C1 segment of cervical spinal cord (tissue), 14 donors: ENCODE data around the gene LYSMD4.

Experiments used
- DNase-seq, 14 donors: peaks; one replicate each; lab custom pipeline; 2025; lab: John Stamatoyannopoulos, UW

The LYSMD4 gene

GRCh38 chr15:99731336-99732123 is 1.7 kb downstream of the LYSMD4 start:
- no peak for DNase-seq

GRCh38 chr15:99729920-99730319 is 3.3 kb downstream of the LYSMD4 start:
- peak in 5 of 14 donors; percentile 14 to 29 (median 16) for DNase-seq

- no peak for DNase-seq
These were observed 3.9 kb downstream of the LYSMD4 start for GRCh38 chr15:99729327-99729726.

- no peak for DNase-seq
These were observed 4.3 kb downstream of the LYSMD4 start for GRCh38 chr15:99728916-99729315.

DNA sequence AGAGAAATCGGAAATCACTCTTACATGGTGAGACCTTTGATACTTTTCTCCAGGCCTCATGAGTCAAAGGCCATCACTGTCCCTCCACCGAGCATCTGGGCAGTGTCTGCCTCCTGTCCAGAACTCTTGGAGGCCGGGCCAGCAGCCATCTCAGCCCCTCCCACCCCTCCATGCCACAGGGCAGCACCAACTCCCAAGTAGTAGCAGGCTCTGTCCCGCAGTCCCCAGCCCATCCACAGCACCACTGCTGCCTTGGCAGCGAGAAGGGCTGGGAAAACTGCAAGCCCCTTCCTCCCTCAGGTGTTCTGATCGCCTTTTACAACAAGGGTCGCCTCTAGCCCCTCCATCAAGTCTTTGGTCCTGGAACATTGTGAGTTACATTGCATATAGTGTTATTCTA is 5.5 kb downstream of the LYSMD4 start:
- DNase-seq: no peak

GRCh38 chr15:99727330-99727729 is 5.9 kb downstream of the LYSMD4 start:
- no peak for DNase-seq

DNA sequence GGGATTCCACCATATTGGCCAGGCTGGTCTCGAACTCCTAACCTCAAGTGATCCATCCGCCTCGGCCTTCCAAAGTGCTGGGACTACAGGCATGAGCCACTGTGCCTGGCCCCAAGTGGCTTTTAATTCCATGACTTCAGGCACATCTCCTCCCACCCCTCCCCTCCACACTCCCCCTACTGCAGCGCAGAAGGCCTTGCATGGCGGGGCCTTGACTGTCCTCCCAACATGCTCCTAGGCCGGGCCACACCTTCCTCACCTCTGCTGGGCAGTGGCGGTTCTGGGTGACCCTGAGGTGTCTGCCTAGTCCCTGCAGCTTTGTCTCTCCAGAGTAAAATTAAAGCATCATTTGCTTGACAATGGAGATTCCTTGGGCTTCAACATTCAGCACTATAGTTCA is 6.9 kb downstream of the LYSMD4 start:
- DNase-seq: no peak

GRCh38 chr15:99722406-99722805 is 10.8 kb downstream of the LYSMD4 start:
- DNase-seq: no peak

GRCh38 chr15:99721896-99722295 is 11.3 kb downstream of the LYSMD4 start:
- DNase-seq: no peak

GRCh38 chr15:99721104-99721778 is 12.0 kb downstream of the LYSMD4 start:
- DNase-seq: no peak

DNA sequence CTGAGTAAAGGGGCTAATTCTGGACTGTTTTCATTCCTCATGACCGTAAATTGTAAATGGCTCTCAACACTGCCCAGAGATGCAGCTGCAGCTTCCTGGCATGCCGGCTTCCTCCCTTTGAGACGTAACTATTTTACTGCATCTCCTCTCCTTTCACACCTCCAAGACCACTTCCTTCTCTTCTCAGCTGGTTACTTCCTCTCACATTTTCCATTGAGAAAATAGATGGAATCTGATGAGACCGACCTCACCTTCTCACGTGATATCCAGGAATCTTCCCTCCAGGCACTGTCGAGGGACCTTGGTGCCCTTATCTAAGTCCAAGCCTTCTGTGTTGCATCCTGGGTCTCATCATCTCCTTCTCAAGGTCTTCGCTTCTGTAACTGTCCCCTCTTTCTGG is 12.7 kb downstream of the LYSMD4 start:
- no peak for DNase-seq

DNA sequence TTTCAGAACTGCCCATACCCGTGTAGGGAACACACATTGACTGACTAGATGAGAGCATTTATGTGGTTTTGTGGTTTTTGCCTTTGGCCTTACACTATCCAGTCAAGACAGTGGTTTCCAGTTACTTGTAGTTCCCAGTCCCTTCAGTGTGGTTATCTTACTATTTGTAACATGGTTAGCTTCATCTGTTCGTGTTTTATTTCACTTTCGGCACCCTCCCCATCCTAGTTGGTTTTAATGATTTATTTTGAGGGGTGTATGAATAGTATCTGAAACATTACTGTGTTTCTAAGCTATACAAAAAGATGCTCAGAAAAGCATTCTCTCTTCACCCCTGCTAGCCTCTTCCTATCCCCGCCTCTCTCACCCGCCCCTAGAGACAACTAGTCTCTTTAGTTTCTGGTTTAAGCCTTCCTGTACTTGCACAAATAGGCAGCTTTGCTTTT is 14.1 kb downstream of the LYSMD4 start:
- DNase-seq: no peak

- no peak for DNase-seq
These were observed 14.8 kb downstream of the LYSMD4 start for GRCh38 chr15:99718421-99718820.

DNA sequence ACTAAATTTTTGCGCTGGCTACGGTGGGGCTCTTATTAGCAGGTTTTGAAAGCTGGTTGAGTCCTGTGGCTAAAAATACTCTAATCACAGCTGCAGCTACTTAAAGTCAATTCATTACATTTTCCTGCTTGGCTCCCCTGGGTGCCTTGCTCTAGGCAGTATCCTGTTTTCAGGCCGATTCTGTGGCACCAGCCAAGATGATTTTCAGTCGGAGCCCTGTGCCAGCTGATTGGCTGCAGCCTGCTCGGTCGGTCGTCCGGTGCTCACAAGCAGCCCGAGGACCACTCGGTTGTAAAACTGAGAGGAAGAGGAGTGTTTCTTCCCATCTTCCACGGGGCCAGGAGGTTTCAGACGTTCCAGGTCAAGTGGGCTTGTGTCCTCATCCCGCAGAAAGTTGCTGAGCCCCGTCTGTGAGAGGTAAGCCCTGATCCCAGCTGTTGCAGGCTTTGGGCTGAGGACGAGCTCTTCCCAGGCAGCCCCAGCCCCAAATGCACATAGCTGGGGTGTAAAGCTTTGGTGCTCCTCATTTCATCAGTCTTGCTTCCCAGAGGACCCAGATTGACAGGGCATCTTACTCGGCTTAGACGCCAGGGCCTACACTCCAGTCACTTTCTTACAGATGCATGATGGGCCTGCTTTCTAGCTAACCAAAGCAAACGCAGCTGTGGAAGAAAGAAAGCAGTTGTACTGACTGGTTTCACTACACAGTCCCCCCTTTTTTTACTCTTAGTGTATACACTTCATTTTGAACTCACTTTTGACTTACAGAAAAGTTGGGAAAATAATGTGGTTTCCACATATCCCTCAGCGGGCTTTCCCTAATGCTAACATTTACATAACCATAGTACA is 15.9 kb downstream of the LYSMD4 start:
- peak in 1 of 14 donors; percentile 32 for DNase-seq

DNA sequence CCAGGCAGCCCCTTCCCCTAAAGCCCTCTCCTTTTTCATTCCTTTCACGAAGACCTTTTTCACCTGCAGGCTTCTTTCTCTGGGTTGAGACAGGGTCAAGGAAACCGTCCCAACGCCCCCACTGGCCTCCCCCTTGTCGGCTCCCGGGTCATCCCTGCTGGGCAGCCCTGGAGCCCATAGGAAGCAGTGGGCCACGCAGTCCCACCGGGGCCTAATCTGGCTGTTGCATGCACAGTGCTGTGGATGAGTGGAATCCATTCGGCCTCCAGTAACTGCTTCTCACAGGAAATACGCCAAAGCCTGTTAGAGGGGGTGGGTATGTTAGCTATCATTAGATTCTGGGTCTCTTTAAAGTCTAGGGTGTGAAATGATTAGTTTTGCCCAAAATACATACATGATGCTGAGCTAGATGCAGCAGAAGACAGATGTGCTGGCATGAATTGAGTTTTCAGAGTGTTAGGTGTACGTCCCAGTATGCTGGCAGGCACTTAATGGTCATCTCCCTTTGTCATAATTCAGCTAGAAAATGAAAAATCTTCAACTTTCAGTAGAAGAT is 16.6 kb downstream of the LYSMD4 start:
- DNase-seq: no peak

DNA sequence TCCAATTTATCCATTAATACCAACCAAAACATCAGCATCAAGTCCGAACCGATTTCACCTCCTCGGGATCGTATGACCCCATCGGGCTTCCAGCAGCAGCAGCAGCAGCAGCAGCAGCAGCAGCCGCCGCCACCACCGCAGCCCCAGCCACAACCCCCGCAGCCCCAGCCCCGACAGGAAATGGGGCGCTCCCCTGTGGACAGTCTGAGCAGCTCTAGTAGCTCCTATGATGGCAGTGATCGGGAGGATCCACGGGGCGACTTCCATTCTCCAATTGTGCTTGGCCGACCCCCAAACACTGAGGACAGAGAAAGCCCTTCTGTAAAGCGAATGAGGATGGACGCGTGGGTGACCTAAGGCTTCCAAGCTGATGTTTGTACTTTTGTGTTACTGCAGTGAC is 20.8 kb downstream of the LYSMD4 start:
- peak in 1 of 14 donors; percentile 10 for DNase-seq

DNA sequence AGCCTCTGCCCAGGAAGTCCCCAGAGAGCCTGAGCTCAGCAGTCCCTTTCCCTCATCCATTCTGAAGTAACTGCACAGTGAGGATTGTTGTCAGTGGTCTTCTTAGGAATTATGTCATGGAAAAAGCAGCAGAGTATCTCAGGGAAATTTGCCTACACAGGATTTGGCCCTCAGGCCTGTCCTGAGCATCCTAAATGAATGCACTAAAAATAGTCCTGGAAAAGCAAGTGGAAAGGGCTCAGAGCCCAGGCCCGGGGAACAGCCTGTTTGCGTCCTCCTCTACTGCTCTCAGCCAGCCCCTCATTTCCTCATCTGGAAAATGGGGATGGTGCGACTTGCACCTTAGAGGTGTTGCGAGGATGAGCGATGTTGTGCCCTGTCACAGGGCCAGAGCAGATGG is 21.6 kb downstream of the LYSMD4 start:
- no peak for DNase-seq

GRCh38 chr15:99709243-99709986 is 23.8 kb downstream of the LYSMD4 start:
- DNase-seq: no peak

DNA sequence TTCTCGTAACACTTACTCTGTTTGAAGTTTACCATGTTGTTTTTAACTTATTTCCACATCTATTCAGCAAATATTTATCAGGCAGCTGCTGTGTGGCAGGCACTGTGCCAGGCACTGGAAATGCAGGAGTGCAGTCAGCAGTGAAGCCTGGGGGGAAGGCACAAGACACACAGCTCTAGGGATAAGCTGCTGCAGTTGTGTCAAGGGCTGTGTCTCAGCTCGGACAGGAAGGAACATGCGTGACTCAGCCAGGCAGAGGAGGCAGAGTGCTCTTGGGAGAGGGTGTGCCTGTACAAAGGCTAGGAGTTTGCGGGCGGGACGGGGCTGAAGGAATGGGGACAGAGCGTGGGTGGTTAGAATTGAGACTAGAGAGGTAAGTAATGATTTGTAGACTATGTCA is 24.7 kb downstream of the LYSMD4 start:
- DNase-seq: peak in 2 of 14 donors; percentile 23 to 37

- no peak for DNase-seq
These were observed 25.6 kb downstream of the LYSMD4 start for GRCh38 chr15:99707473-99708270.
